H7 (cell line): ENCODE results near the gene KCNJ15. TPM values are rescaled to one million over a fixed set of nuclear protein-coding genes. Genes with fewer than 3 reads are reported as not detected.
"Not testable (repeated sequence)": the region's sequence is repeated elsewhere in the genome, so short reads cannot be mapped to it uniquely, and the experiment has no call there.

ENCODE experiments used
- DNase-seq: peaks from one replicate; pipeline ENCODE4 v3.0.0; 2012
- H3K27me3 ChIP-seq: 2 replicates; pipeline ENCODE4 v1.6.0; 2011; ENCODE audit warnings: mild to moderate bottlenecking, low read length; ENCODE audit not compliant: control insufficient read depth, insufficient read depth
- H3K36me3 ChIP-seq: replicated peaks from 2 replicates; pipeline ENCODE4 v1.5.1; 2011; ENCODE audit warnings: low read length; ENCODE audit not compliant: control insufficient read depth, insufficient read depth
- H3K4me3 ChIP-seq: 2 replicates; pipeline ENCODE4 v1.5.1; 2011; ENCODE audit warnings: low read depth, mild to moderate bottlenecking, control low read depth, low read length, moderate library complexity; ENCODE audit not compliant: insufficient read depth
- total RNA-seq: library from RNA; depleted of rRNA; stranded (reverse); fragments of >200 nt; shearing (Covaris generic); gene quantifications from 2 replicates; pipeline ENCODE4 v1.2.3, GENCODE V29; 2014; rRNA removed

KCNJ15 gene
- total RNA-seq, result 0.33 TPM in 1 of 2 replicates, not detected in the other

DNA sequence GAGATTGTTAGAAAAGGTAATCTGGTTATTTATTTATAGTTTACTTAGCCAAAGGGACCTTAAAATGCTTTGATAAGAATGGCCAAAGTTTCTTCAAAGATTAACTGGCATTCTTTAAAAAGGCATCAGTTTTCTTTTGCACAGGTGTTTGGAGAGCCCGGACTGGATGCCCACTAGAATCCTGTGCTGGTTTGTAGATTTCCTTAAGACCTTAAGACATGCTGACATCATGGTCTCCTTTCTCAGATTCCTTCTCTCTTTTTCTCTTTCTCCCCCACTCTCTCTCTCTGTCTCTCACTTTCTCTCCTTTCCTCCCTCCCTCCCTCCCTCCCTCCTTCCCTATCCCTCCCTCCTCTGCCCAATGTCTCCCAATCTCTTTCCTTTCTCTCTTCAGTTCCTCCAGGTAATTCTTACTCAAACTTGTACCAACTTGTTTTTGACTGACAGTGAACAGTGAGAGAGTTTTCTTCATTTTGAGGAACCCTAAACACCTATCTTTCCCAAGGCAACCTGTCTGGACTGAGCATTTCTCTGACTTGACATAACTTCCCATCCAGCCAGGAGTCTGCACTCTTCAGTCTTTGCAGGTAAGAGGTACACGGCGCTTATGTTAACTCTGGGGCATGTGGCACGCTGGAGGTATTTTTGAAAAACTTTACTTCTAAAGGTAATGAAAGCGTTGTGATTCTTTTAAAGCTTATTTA, at the start of gene KCNJ15:
Gene KCNJ15, plus strand, starts transcription at position 393 of the 704 bp plus-strand sequence. CDS start 42,271 bp downstream, outside the sequence.
- DNase-seq, result no peak
- H3K36me3 ChIP-seq, result no peaks in the 10 kb centered on the region
- H3K27me3 ChIP-seq, result no peaks in the 10 kb centered on the region
- no peak within 1 kb of the TSS for H3K4me3 ChIP-seq

DNA sequence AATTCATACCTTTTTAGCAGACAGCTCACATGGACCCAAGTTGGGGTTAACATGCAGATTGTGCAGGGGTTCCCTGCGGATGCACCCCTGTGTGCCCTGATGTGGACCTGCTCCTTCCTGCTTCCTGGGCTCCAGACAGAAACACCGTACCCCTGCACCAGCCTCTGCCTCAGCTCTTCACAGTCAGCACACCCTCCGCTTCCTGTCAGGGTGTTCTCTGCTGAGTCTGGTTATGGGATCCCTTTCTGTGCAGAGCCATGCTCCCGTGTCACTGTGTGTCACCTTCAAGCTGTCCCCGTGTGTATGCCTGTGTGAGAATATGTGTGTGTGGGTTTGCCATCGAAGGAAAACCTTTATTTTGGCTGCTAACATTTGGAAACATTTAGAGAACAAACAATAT, 48.7 kb upstream of the KCNJ15 start:
- no peaks in the 10 kb centered on the region for H3K27me3 ChIP-seq
- DNase-seq, result no peak
- no peak overlapping the region for H3K4me3 ChIP-seq
- H3K36me3 ChIP-seq, result no peaks in the 10 kb centered on the region

- Histone ChIP-seq H3K4me3 (no peak overlapping the region), H3K27me3 (no peaks in the 10 kb centered on the region), H3K36me3 (no peaks in the 10 kb centered on the region)
- DNase-seq, result no peak
Observed at GRCh38 chr21:38211321-38211720, 45.5 kb upstream of the KCNJ15 start.

GRCh38 chr21:38212706-38213105, 44.1 kb upstream of the KCNJ15 start:
- Histone ChIP-seq H3K27me3 (no peaks in the 10 kb centered on the region), H3K36me3 (no peaks in the 10 kb centered on the region), H3K4me3 (no peak overlapping the region)
- no peak for DNase-seq

DNA sequence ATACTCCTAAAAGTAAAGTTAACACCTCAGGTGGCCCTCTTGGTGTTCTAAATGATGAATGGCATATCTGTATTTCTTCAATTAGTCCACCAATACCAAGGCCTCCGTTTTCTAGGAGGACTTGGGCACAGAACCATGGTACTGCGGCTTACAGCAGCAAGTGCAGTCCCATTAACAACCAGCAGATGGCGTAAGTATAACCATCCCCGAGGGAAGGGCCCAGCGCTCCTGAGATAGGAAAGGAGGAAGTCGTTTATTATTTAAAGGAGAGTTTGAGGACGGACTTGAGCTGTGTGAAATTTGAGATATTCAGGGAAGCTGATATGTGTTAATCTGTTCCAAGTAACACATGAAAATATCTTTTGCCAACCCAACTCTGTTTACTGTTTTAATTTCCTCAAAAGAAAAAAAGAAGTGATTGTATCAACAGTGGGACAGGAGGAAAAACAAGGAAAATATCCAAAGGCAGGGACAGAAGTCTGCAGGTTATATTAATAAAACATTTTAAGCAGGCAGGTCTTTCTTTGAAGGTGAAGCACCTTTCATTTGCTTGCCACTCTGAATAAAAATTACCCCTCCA, 37.7 kb upstream of the KCNJ15 start:
- H3K4me3 ChIP-seq, result no peak overlapping the region
- no peaks in the 10 kb centered on the region for H3K27me3 ChIP-seq
- H3K36me3 ChIP-seq, result no peaks in the 10 kb centered on the region
- peak; percentile 67 for DNase-seq

GRCh38 chr21:38220270-38220737, 36.5 kb upstream of the KCNJ15 start:
- Histone ChIP-seq H3K27me3 (no peaks in the 10 kb centered on the region), H3K36me3 (no peaks in the 10 kb centered on the region), H3K4me3 (no peak overlapping the region)
- no peak for DNase-seq

DNA sequence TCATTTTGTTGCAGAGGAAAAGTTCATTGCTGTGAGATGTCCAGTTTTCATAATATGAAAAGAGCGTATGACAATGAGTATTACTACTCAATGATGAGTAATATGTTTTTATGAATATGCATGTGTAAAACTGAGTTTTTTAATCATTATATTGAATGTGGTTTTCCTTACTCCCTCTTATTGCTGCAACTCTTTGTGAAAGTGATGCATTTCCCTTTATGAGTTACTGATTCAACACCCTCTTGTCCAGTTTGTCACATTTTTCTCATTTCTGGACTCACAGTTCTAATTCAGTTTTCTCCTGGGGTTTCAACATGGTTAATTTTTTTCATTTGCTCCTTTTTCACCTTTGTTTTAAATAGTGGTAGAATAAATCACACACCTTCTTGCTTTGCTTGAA, 35.2 kb upstream of the KCNJ15 start:
- no peaks in the 10 kb centered on the region for H3K27me3 ChIP-seq
- DNase-seq, result no peak
- H3K4me3 ChIP-seq, result no peak overlapping the region
- H3K36me3 ChIP-seq, result no peaks in the 10 kb centered on the region

DNA sequence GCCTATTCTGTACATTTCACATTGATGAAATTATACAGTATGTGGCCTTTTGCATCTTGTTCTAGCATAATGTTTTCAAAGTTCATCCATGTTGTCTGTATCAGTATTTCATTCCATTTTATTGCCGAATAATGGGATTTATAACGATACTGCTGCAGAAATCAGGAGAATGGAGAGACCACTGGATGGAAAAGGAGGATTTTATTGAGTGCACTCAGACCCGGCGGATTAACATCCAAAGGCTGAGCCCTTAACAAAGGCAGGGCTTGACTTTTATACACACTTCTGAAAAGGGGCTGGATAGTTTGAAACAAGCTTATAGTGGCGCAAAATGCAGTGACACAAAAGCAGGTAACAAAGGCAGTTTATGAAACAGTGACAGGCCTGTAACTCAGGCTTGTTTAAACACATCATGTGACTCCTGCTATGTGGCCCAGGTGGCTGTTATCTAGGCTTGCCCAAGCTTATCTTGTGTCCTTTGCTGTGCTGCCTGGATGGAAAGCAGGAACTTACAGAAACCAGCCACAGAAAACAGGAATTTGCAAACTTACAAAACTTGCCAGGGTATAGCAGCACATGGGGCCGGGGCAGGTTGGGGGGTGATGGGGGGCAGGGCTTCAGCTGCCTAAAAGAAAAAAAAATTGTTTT, 32.8 kb upstream of the KCNJ15 start:
- H3K4me3 ChIP-seq, result no peak overlapping the region
- H3K27me3 ChIP-seq, result no peaks in the 10 kb centered on the region
- no peaks in the 10 kb centered on the region for H3K36me3 ChIP-seq
- no peak for DNase-seq

DNA sequence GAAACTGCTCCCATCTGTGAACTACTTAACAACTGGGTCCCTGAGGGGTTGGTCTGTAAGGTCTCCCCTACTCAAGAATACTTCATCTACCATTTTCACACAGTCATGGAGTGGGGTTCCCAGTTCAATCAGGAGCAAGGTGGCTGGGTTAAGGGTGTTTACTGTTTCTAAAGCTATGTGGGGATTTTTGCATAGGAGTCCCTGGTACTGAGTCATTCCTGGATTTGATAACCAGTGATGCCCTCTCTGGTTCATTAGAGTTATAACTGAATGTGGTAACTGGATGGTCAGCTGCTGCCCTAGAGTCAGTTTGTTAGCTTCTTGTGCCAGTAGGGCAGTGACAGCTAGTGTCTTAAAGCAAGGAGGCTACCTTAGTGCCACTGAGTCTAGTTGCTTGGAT, 29.4 kb upstream of the KCNJ15 start:
- no peak overlapping the region for H3K4me3 ChIP-seq
- H3K27me3 ChIP-seq, result no peaks in the 10 kb centered on the region
- DNase-seq, result no peak
- no peaks in the 10 kb centered on the region for H3K36me3 ChIP-seq

DNA sequence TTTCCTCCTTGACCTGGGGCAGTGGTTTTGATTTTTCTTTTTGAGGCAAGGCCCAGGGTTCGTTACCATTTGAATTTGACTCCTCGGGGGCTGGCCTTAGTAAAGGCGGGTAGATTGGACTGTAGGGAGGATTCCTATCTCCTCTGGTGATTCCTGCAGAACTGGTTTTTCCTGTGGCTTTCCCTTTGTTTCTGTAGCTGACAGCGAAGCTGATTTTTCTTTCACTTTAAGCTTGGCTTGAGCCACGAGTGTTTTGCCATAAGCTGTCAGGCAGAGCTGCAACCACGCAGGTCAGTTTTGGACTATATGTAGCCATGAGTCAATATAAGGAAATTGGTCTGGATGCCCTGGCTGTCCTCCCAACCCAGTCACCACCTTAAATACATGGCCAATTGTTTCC, 28.7 kb upstream of the KCNJ15 start:
- Histone ChIP-seq H3K4me3 (no peak overlapping the region), H3K27me3 (no peaks in the 10 kb centered on the region), H3K36me3 (no peaks in the 10 kb centered on the region)
- peak; percentile 38 for DNase-seq

DNA sequence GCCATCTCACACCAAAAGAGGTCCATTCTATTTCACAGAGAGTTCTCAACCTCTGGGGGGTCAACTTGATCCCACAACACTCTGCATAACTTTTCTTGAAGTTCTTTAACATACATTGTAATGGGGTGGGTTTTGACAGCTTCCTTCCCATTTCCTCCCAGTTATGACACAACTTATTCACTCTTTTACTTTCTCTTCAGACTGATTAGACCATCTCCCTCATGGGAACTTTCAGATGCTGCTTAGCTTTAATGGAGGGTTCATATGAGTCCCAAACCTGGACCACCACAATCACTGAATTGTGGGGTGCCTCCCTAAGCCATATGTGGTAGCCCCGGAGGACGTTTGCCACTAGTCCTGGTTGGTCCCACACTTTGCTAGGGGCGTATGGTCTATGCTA, 28.3 kb upstream of the KCNJ15 start:
- Histone ChIP-seq H3K4me3 (no peak overlapping the region), H3K36me3 (no peaks in the 10 kb centered on the region), H3K27me3 (no peaks in the 10 kb centered on the region)
- no peak for DNase-seq

- Histone ChIP-seq H3K4me3 (no peak overlapping the region), H3K36me3 (no peaks in the 10 kb centered on the region), H3K27me3 (no peaks in the 10 kb centered on the region)
- DNase-seq, result no peak
Observed at GRCh38 chr21:38229260-38229877, 27.4 kb upstream of the KCNJ15 start.

DNA sequence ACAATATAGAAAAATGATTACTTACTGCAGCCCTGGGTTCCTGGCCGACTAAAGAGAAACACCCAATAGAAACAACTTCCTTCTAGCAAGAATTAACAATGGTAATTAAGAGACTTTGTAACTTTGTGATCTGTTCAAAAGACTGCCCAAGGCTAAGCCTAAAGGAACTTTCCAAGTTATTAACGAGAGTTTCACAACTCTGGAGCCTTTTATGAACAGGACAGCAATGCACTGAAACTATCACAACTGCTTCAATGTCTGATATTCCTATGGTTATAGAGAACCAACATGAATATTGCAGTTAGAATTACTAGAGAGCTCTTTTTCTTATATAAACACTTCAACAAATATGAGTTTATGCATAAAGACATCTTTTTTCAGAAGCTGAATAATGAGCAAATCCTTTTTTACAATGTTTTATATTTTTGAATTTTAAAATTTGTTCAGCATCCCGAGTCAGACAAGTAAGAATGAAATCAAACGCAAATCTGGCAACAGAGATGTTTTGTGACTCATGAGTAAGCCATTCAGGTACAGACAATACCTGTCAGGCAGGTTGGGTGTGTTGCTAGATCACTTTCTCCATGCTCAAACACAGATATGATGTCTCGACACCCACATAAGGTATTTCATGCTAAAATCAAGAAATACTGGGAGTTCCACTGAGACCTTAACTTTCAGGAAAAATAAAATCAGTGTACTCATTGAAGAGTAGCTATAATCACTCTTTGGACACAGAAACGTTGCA, 22.2 kb upstream of the KCNJ15 start:
- no peaks in the 10 kb centered on the region for H3K36me3 ChIP-seq
- no peak for DNase-seq
- no peak overlapping the region for H3K4me3 ChIP-seq
- H3K27me3 ChIP-seq, result no peaks in the 10 kb centered on the region

GRCh38 chr21:38235251-38235650, 21.5 kb upstream of the KCNJ15 start:
- DNase-seq, H3K27me3 ChIP-seq, H3K4me3 ChIP-seq, H3K36me3 ChIP-seq: not testable (repeated sequence)
